ENCODE measurements around the gene ALDH3B2. TPM values are rescaled to one million over a fixed set of nuclear protein-coding genes. Genes with fewer than 3 reads are reported as not detected.

The ALDH3B2 gene, protein sequence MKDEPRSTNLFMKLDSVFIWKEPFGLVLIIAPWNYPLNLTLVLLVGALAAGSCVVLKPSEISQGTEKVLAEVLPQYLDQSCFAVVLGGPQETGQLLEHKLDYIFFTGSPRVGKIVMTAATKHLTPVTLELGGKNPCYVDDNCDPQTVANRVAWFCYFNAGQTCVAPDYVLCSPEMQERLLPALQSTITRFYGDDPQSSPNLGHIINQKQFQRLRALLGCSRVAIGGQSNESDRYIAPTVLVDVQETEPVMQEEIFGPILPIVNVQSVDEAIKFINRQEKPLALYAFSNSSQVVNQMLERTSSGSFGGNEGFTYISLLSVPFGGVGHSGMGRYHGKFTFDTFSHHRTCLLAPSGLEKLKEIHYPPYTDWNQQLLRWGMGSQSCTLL
- not detected for total RNA-seq

DNA sequence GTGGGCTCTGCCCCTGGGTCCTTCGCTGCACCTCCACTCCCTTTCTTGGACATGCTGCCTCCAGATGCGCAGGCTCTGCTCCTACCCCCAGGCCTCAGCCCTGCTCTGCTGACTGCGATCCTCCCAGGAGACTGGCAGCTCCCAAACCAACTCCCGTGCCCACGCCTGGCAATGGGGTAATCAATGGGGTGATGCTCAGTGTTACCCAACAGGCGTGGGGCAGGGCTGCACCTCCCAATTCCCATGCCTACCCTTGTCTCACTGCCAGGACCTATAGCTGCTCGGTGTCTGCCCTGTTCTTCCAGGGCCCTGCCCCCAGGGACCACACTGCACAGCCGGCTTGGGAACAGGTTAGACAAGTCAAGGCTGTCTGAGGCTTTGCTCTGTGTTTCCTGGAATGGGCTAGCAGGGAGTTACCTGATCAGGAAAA, at the start of gene ALDH3B2:
Gene ALDH3B2 (minus strand): TSS at position 182 of the 430 bp plus-strand sequence. CDS start 7,688 bp downstream, outside the sequence.

DNA sequence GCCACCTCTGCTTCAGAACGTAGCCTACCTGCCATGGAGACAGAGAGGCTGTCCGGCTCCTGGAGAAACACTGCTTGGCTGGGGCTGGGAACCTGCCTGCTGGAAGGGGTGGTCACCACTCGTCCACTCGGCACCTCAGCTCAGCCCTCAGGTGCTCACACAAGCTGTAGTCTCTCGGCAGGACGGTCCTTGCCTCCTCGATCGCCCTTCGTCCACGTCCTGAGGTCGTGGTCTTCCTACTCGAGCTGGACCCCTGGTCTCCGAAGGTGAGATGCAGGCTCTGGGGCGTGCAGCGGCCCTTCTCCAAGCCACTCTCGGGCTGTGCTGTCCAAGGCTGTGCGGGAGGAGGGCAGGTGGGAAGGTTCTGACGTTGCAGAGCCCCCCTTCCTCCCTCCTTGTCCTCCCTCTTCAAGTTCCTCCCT, 35.0 kb downstream of the ALDH3B2 start, which contains the start of gene TBX10:
Gene TBX10 (minus strand): TSS at position 326 of the 422 bp plus-strand sequence. CDS start 291 bp downstream, at position 35.

DNA sequence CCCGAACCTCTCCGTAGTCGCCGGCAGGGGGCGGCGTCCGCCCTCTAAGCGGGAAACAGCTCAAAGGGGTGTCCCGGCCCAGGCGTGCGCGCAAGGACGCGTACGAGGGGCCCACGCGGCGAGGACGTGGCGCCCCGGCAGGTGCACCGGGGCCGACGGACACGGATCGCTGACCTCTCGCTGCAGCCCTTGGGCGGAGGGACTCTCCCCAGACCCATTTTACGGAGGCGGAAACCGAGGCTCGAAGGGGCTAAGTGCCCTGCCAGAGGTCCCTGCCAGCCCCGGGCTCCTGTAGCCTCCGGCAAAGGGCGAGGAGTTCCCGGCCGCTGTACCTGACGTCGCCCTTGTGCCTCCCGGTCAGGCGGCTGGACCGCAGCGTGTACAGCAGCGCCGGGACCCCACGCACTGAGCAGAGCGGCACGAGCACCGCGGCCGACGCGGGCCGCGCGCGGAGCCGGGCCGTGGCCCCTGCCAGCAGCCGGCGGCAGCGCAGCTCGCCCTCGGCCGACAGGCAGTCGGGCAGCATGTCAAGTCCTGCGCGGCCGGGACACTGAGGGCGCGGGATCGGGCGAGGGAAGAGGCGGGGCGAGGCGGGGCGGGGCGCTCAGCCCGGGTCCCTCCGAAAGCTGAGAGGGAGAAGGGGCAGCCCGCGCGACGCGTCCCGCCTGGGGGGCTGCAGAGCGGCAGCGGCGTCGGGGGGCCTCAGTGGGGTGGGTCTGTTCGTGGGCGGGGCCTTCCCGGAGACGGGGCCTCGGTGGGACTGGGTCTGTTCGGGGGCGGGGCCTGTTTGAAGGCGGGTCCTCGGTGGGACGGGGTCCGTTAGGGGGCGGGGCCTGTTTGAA, 44.8 kb downstream of the ALDH3B2 start, which contains the start of gene NUDT8:
Gene NUDT8 (minus strand): TSS at position 552 of the 842 bp plus-strand sequence. CDS start 26 bp downstream, at position 526.

Small RNA genes within 50 kb of the gene (small RNA-seq; reads per million reads assigned to genes)
- not detected for gene RPL37P2 (ENCODE audit: low replicate concordance)

Other genes starting within 250 kb of the ALDH3B2 start
- 16.0 TPM for gene RPS6KB2, start 246.1 kb downstream of the ALDH3B2 start, total RNA-seq
- 0.63 TPM for gene PTPRCAP, start 236.9 kb downstream of the ALDH3B2 start, total RNA-seq
- 24.4 TPM for gene CORO1B, start 231.1 kb downstream of the ALDH3B2 start, total RNA-seq
- gene GPR152, start 221.9 kb downstream of the ALDH3B2 start, total RNA-seq, result not detected
- not detected for gene CABP4, start 219.3 kb downstream of the ALDH3B2 start, total RNA-seq
- 19.7 TPM for gene TMEM134, start 205.4 kb downstream of the ALDH3B2 start, total RNA-seq
- 46.0 TPM for gene AIP, start 191.6 kb downstream of the ALDH3B2 start, total RNA-seq
- 39.1 TPM for gene PITPNM1, start 169.3 kb downstream of the ALDH3B2 start, total RNA-seq
- gene CDK2AP2, start 166.5 kb downstream of the ALDH3B2 start, total RNA-seq, result 6.6 TPM
- gene CABP2, start 151.2 kb downstream of the ALDH3B2 start, total RNA-seq, result not detected
- 151 TPM for gene GSTP1, start 90.8 kb downstream of the ALDH3B2 start, total RNA-seq
- gene NDUFV1, start 67.7 kb downstream of the ALDH3B2 start, total RNA-seq, result 174 TPM
- 4.4 TPM for gene NUDT8, start 44.7 kb downstream of the ALDH3B2 start, total RNA-seq
- gene TBX10, start 34.9 kb downstream of the ALDH3B2 start, total RNA-seq, result not detected
- gene ACY3, start 23.9 kb downstream of the ALDH3B2 start, total RNA-seq, result not detected